GM12865 (cell line): ENCODE measurements around the gene MYL12A.
"Not testable (repeated sequence)": the region's sequence is repeated elsewhere in the genome, so short reads cannot be mapped to it uniquely, and the experiment has no call there.

ENCODE experiments used
- DNase-seq: peaks from one replicate; pipeline ENCODE4 v3.0.0; 2010; ENCODE audit warnings: low read depth
- H3K4me3 ChIP-seq: 2 replicates; pipeline ENCODE4 v1.5.1; 2011; ENCODE audit warnings: mild to moderate bottlenecking, low read depth, low read length, control low read depth
- CTCF ChIP-seq: IDR thresholded peaks from 2 replicates; pipeline ENCODE4 v1.5.1; 2011; ENCODE audit warnings: low read length, control low read depth, low read depth, inconsistent platforms; ENCODE audit not compliant: insufficient read depth; ENCODE audit errors: missing control alignments

The MYL12A gene

GRCh38 chr18:3247240-3248061 is at the start of gene MYL12A:
Gene MYL12A, plus strand, starts transcription at chr18:3247801. Its CDS starts 5,447 bp downstream, at chr18:3253248.
- peak; percentile 100 for DNase-seq
- no peak for TF ChIP-seq CTCF
- peak within 1 kb of the TSS; percentile 99 for H3K4me3 ChIP-seq

- DNase-seq, H3K4me3 ChIP-seq: not testable (repeated sequence)
Observed at GRCh38 chr18:3198260-3198860, 49.2 kb upstream of the MYL12A start.

- no peak for TF ChIP-seq CTCF
- no peak overlapping the region for H3K4me3 ChIP-seq
Observed at GRCh38 chr18:3199942-3200645, 47.5 kb upstream of the MYL12A start.

GRCh38 chr18:3205239-3205638 is 42.4 kb upstream of the MYL12A start:
- TF ChIP-seq CTCF = no peak
- no peak overlapping the region for H3K4me3 ChIP-seq

More at GRCh38 chr18:3199942-3200645, 47.5 kb upstream of the MYL12A start:
- DNase-seq = no peak

GRCh38 chr18:3207565-3207964 is 40.0 kb upstream of the MYL12A start:
- no peak for TF ChIP-seq CTCF
- no peak overlapping the region for H3K4me3 ChIP-seq
- no peak for DNase-seq

More at GRCh38 chr18:3205239-3205638, 42.4 kb upstream of the MYL12A start:
- DNase-seq = no peak

- DNase-seq = peak; percentile 46
- no peak for TF ChIP-seq CTCF
- no peak overlapping the region for H3K4me3 ChIP-seq
Observed at GRCh38 chr18:3209859-3210569, 37.6 kb upstream of the MYL12A start.
